Measurements from ENCODE around the gene ADAMTSL5. TPM values are rescaled to one million over a fixed set of nuclear protein-coding genes. Genes with fewer than 3 reads are reported as not detected.
"Not testable (repeated sequence)": the region's sequence is repeated elsewhere in the genome, so short reads cannot be mapped to it uniquely, and the experiment has no call there.

Gene ADAMTSL5, protein sequence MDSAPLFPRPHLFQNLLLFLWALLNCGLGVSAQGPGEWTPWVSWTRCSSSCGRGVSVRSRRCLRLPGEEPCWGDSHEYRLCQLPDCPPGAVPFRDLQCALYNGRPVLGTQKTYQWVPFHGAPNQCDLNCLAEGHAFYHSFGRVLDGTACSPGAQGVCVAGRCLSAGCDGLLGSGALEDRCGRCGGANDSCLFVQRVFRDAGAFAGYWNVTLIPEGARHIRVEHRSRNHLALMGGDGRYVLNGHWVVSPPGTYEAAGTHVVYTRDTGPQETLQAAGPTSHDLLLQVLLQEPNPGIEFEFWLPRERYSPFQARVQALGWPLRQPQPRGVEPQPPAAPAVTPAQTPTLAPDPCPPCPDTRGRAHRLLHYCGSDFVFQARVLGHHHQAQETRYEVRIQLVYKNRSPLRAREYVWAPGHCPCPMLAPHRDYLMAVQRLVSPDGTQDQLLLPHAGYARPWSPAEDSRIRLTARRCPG
- polyA plus RNA-seq (2012; ENCODE audit: insufficient read depth, insufficient read length) = 11.0 TPM

DNA sequence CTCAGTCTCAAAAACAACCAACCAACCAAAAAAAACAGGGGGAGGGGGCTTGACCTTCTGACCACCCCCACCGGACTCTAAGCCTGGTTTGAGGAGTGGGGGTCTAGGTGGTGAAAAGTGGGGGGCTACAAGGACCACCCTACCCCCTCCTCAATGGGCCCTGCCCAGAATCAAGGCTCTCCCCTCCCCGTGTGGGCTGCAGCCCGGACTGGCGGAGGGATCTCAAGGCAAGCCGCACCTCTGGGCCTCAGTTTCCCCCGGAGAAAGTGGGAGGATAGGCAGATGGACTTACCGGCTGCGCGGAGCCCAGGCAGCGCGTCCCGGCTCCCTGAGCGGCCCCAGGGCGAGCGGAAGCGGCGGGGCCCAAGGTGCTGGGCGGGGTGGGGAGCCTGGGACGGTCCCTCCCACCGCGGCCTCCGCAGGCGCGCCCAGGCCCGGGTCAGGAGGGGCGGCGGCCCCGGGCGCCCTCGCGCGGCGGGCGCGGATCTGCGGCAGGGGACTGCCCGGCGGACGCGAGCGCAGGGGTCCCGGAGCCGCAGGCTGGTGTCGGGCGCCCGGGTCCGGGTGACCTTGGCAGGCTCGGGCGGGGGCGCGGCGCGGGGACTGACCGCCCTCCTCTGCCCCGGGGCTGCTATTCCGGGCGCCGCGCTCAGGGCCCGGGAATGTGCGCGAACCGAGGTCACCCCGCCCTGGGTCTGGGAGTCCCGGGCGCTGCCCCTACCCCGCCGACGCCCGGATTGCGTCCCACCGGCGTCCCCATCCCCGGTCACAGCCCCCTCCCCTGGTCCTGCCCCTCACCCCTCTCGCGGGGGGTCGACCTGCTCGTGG lies at the start of gene ADAMTSL5:
Gene ADAMTSL5, minus strand, starts transcription at position 349 of the 828 bp plus-strand sequence. CDS start 2,076 bp downstream, outside the sequence.
- peak within 1 kb of the TSS; percentile 57 for H3K4me3 ChIP-seq (ENCODE audit: low read length)
- peak; percentile 51 for DNase-seq (ENCODE audit: low read depth, low spot score)

GRCh38 chr19:1561236-1561842 lies 48.5 kb upstream of the ADAMTSL5 start:
- H3K4me3 ChIP-seq (ENCODE audit: low read length) = no peak overlapping the region
- DNase-seq (ENCODE audit: low read depth, low spot score) = no peak

DNA sequence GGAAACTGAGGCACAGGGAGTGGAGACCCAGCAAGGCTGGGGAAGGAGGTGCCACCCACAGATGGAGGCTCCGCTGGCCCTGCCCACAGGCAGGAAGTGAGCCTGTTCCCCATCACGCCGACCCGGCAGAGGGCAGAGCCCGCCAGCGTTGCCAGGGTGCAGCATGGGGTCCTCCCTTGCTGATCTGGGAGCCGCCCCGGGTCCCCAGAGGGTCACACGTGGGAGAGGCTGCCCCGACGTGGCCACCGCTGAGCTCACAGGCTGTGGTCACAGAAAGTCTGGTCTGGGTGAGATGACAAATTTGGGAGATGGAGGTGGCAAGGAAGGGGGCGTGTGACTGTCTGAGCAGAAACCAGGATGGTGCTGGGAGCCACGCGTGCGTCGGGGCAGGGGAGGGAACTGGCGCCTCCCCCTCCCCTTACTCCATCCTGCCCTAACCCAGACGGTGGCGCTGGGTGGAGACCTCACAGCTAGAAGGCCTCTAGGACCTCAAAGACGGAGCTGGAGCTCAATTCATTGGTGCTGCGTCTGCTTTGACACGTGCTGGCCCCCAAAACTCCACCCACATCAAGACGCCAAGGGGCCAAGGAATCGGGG lies 47.6 kb upstream of the ADAMTSL5 start:
- H3K4me3 ChIP-seq (ENCODE audit: low read length) = no peak overlapping the region
- no peak for DNase-seq (ENCODE audit: low read depth, low spot score)

GRCh38 chr19:1558552-1558951 lies 45.7 kb upstream of the ADAMTSL5 start:
- no peak overlapping the region for H3K4me3 ChIP-seq (ENCODE audit: low read length)
- no peak for DNase-seq (ENCODE audit: low read depth, low spot score)

- no peak for DNase-seq (ENCODE audit: low read depth, low spot score)
- H3K4me3 ChIP-seq (ENCODE audit: low read length) = no peak overlapping the region
Measured at GRCh38 chr19:1556390-1557070, 43.7 kb upstream of the ADAMTSL5 start.

- no peak overlapping the region for H3K4me3 ChIP-seq (ENCODE audit: low read length)
- DNase-seq (ENCODE audit: low read depth, low spot score) = no peak
Measured at GRCh38 chr19:1555487-1556389, 42.9 kb upstream of the ADAMTSL5 start.

DNA sequence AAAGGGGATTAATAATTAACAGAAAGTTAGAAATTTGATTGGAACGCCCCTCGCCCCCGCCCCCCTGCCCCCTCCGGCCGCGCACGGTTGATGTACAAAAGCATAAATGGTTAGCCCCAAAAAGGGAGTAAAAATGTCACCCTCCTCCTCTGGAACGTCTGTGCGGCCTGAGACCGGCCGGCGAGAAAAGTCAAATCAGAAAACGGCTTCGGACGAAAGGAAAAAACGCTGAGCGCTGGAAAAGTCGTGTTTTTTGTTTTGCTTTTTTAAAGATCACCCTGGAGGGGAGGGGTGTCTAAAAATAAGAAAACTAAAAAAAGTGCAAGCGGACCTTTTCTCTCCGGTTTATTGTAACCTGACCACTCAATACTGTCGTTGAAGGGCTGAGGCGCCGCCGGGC lies 42.1 kb upstream of the ADAMTSL5 start:
- H3K4me3 ChIP-seq (ENCODE audit: low read length) = no peak overlapping the region
- no peak for DNase-seq (ENCODE audit: low read depth, low spot score)

- H3K4me3 ChIP-seq (ENCODE audit: low read length) = no peak overlapping the region
- no peak for DNase-seq (ENCODE audit: low read depth, low spot score)
Measured at GRCh38 chr19:1553415-1553814, 40.6 kb upstream of the ADAMTSL5 start.

DNA sequence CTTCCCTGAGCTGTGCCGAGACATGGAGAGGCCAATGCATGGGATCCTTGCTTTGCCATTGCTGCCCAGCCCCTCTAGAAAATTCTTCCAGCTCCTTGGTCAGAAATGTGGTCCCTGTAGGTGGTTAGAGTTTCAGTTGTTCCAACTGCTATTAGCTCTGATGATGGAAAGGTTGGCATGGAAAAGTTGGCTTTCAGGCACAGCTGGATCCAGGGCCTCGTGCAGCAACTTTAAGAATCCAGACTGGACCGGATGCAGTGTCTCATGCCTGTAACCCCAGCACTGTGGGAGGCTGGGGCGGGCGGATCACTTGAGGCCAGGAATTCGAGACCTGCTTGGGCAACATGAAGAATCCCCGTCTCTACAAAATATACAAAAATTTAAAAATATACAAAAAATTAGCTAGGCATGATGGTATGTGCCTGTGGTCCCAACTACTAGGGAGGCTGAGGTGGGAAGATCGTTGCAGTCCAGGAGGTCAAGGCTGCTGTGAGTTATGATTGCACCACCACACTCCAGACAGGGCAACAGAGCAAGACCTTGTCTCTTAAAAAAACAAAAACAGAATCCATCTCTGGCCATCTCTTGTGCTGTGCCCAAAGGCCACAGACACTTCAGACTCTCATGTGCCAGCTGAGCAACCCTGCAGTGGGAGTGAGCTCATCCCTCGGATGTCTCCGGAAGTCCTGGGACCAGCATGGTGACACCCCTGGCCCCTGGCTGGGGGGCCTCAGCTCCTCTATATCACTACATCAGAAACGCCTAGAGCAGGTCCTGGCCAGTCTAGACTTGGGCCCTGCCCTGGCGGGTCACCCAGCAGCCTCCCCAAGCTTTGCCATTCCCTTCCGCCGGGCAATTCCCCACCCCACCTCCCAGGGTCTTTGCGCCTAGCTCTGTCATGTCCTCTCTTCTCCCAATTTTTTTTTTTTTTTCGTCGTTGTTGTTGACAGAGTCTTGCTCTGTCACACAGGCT lies 38.5 kb upstream of the ADAMTSL5 start:
- no peak for DNase-seq (ENCODE audit: low read depth, low spot score)

DNA sequence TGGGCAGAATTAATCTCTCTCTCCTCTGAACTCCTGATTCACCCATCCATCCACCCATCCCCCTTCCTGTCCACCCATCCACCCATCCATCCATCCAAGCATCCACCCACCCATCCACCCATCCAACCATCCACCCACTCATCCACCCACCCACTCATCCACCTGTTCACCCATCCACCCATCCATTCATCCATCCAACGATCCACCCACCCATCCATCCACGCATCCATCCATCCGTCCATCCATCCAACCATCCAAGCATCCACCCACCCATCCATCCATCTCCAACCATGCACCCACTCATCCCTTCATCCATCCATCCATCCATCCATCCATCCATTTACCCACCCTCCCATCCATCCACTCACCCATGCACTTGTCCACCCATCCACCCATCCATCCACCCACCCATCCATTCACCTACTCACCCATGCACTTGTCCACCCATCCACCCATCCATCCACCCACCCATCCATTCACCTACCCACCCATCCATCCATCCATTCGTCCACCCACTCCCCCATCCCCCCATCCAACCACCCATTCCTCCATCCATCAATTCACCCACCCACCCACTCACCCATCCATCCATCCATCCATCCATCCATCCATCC lies 36.6 kb upstream of the ADAMTSL5 start:
- no peak overlapping the region for H3K4me3 ChIP-seq (ENCODE audit: low read length)
- DNase-seq (ENCODE audit: low read depth, low spot score) = no peak

More for the DNA sequence above, 38.5 kb upstream of the ADAMTSL5 start:
- no peak overlapping the region for H3K4me3 ChIP-seq (ENCODE audit: low read length)

GRCh38 chr19:1540365-1540925 lies 27.6 kb upstream of the ADAMTSL5 start:
- no peak overlapping the region for H3K4me3 ChIP-seq (ENCODE audit: low read length)
- DNase-seq (ENCODE audit: low read depth, low spot score) = no peak

GRCh38 chr19:1539749-1540148 lies 26.9 kb upstream of the ADAMTSL5 start:
- H3K4me3 ChIP-seq (ENCODE audit: low read length); DNase-seq (ENCODE audit: low read depth, low spot score): not testable (repeated sequence)

- no peak overlapping the region for H3K4me3 ChIP-seq (ENCODE audit: low read length)
- DNase-seq (ENCODE audit: low read depth, low spot score) = no peak
Measured at GRCh38 chr19:1538978-1539377, 26.2 kb upstream of the ADAMTSL5 start.

- not testable (repeated sequence) for H3K4me3 ChIP-seq (ENCODE audit: low read length); DNase-seq (ENCODE audit: low read depth, low spot score)
Measured at GRCh38 chr19:1535699-1536098, 22.9 kb upstream of the ADAMTSL5 start.

- H3K4me3 ChIP-seq (ENCODE audit: low read length) = no peak overlapping the region
- DNase-seq (ENCODE audit: low read depth, low spot score) = no peak
Measured at GRCh38 chr19:1534972-1535371, 22.2 kb upstream of the ADAMTSL5 start.
